Measurements from ENCODE around the gene TMEM80.
"Not testable (repeated sequence)": the region's sequence is repeated elsewhere in the genome, so short reads cannot be mapped to it uniquely, and the experiment has no call there.

The TMEM80 gene

GRCh38 chr11:680476-680875, 15.1 kb upstream of the TMEM80 start:
- DNase-seq, result no peak

GRCh38 chr11:680970-681369, 14.6 kb upstream of the TMEM80 start:
- DNase-seq, result no peak

DNA sequence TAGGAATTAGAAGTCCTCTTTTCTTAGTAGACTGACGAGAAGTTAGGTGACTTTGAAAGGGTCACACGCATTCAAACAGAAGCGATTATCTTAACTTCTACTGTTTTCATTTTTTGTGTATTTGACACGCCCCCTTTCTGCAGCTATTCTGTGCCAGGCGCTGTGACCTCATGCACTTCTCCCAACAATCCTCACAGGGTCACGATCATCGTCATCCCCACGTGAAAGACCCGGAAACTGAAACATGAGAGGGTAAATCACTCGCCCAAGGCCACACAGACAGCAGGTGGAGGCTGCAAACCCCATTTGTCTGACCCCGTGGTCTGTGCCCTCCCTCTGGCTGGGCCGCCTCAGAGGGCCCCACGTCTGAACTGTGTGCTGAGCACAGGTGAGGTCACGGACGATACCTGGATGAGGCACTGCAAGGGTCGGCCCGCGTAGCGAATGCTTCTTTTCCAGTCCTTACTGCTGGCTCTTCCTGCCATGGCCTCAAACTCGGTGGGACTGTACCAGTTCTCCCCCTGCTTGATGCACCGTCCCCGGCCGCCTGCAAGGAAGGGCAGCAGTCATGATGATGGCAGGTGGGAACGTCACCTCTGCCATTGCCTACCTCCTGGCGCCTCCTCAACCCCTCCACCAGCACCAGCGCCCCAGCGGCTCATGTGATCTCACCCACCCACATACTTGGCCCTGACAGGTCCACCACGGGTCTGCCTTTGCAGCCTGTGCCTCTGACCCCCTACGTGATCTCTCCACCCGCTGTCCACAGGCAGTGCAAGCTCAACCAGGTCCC, 9.0 kb upstream of the TMEM80 start:
- DNase-seq, result no peak

GRCh38 chr11:687751-688150, 7.9 kb upstream of the TMEM80 start:
- no peak for DNase-seq

GRCh38 chr11:688681-689080, 6.9 kb upstream of the TMEM80 start:
- no peak for DNase-seq

DNA sequence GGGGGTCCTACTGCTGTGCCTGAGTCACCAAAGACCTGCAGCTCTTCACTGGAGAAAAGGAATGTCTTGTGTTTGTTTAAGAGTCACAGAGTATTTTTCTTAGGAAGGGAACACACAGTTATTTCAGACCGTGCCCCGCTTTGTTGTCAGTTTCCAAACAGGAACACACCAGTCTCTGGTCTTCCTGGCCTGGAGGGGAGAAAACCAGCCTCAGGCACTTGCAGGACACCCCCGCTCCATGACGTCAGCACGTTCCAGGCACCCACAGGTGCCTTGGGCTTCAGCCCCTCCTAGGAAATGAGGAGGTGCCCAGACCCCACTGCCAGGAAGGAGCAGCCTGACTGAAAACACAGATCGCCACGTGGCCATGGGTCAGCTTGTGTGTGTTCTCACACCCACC, 6.0 kb upstream of the TMEM80 start:
- DNase-seq, result no peak

- DNase-seq, result not testable (repeated sequence)
Observed at GRCh38 chr11:690244-690643, 5.4 kb upstream of the TMEM80 start.

- no peak for DNase-seq
Observed at GRCh38 chr11:690738-691633, 4.6 kb upstream of the TMEM80 start.

- DNase-seq, result no peak
Observed at GRCh38 chr11:691710-692590, 3.7 kb upstream of the TMEM80 start.

DNA sequence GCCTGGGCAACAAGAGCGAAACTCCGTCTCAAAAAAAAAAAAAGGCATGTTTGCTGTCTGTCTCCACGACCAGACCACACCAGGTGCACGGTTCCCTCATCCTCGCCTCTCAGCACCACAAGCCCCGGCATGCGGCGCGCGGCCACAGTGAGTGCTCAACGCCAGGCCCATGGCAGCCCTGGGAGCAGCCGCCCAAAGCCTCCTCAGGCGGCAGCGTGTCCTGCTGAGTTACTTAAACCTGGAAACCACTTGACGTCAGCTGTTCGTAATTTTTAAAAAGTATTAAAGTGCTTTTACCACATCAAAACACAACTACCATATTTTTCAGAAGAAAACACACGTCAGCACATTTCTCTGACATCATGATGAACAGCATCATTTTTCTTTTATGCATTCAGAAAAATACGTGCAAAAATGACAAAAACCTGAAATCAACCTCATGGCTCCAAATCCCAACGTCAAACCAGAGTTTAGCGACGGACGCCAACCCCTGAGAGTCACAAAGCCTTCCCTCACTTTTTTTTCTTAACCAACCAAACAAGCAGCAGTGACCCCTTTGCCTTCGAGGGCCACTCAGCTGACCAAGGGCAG, 2.7 kb upstream of the TMEM80 start:
- DNase-seq, result no peak

DNA sequence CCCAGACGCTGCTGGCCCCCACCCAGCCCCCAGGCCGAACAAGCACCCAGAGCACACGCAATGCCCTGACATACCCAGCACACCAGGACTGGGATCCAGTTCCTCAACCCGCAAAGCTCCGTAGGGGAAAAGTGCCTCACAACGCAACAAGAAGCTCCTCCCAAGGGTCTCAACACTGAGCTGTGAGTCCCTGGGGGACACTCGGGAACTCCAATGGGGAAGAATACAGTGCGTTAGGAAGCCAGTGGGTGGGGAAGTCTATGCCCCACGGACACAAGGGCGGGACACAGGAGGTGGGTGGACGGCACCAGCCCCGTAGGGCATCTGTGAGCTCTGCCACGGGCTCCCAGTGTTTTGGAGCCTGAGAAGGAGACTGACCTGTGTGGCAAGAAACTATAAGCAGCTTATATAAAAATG, 2.2 kb upstream of the TMEM80 start:
- DNase-seq, result no peak

- DNase-seq, result no peak
Observed at GRCh38 chr11:693887-694562, 1.6 kb upstream of the TMEM80 start.

DNA sequence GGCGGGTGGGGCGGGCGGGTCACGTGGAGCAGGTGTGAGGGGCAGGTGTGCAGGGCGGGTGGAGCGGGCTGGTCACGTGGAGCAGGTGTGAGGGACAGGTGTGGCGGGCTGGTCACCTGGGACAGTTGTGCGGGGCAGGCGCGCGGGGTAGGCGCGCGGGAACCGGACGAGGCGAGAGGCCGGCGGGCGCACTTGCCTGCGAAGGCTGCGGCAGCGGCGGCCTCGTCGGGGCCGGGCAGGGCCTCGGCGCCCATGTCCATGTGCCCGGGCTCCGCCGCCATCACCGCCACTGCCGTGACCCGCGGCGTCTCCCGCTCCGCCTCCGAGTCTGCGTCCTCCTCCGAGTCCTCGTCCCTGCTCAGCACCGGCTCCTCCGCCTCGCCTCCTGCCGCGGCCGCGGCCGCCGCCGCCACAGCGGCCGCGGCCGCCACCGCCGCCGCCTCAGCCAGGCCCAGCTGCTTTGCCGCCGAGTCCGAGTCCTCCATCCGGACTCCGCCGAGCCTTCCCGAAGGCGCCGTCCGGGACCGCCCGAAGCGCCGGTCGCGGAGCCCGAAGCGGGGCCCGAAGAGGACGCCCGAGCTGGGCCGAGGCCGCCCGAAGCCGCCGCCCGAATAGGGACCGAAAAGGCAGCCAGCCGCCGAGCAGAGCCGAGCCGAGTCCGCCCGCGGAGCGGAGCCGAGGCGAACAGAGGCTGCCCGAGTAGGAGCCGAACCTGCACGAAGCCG, 891 bp upstream of the TMEM80 start, which contains the start of gene DEAF1:
TSS of gene DEAF1 (minus strand) at position 660 of the 725 bp plus-strand sequence. CDS start at position 485, 175 bp downstream.
- peak; percentile 54 for DNase-seq

GRCh38 chr11:695288-695537, 403 bp upstream of the TMEM80 start:
- no peak for DNase-seq

DNA sequence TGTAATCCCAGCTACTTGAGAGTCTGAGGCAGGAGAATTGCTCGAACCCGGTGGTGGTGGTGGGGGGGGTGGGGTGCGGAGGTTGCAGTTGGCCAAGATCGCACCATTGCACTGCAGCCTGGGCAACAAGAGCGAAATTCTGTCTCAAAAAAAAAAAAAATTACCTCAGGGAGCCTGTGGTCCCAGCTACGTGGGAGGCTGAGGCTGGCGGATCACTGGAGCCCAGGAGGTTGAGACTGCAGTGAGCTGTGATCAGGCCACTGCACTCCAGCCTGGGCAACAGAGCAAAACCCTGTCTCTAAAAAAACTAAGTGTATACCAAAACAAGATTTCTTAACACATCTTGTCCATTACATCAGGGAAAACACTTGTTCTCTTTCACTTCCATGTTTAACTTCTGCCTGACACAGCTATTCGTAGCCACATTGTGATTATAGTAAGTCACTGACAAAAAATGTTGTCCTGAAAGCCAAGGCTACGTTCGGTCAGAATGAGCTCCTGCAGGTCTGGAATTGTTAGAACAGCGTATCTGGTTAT, 1.4 kb downstream of the TMEM80 start:
- no peak for DNase-seq

DNA sequence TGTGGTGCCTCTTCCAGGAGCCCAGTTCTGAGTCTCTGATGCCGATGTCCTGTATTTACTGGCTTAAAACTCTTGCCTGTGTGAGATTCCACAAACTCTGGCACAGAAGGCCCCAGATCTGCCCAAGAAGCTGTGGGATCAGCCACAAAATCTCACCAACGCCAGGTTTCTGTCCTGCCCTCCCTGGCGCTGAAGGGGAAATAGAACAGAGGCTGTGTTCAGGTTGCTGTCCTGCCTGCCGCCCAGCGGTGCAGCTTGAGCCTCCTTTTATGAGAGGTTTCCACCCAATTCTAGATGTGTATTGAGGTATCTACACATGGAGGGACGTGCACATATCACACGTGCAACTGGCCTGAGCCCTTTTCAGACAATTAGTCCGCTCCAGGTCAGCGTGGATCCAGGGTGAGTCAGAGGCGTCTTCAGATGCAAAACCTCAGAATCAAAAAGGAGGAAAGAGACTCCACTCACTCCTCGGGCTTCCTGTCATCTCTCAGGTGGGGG, 2.2 kb downstream of the TMEM80 start:
- DNase-seq, result no peak

DNA sequence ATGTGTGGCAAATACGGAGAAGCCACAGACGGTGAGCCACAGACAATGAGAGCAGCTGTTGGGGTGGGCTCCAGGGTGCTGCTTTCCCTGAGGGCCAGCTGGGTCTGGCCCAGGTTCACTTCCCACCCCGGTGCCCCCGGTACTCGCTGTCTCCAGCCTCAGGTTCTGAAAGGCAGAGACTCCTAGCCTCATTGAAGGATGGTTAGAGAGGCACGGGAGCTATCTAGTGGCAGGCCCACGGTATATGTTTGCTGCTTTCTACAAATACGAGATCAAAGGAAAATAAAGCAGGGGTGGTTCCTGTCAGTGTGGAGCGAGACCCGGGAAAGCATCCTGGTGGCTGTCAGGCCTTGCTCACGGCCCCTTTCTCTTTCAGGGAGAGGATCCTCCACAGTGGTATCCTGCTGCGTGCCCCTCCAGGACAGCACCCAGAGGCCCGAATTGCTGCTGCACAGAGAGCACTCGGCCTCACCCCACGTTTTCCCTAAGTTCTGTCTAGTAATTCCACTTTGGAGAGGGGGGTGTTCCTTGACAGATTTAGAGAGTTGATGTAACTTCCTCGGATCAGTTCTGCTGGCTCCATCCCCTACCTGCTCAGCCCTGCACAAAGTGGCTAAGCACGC, 3.0 kb downstream of the TMEM80 start:
- no peak for DNase-seq

DNA sequence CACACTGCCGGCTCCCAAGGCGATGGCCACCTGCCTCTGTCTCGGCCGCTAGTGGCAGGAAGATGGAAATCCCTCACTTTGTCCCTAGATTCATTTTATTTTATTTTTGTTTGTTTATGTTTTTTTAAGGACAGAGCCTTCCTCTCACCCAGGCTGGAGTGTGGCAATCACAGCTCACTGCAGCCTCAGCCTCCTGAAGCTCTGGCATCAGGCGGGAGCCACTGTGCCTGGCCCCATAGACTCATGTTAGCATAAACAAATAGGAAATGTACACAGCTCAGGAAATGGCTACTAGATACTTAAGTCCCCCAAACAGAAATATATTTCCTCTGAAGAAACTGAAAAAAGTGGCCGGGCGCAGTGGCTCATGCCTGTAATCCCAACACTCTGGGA, 3.5 kb downstream of the TMEM80 start:
- no peak for DNase-seq

GRCh38 chr11:699753-700152, 4.1 kb downstream of the TMEM80 start:
- DNase-seq, result no peak

GRCh38 chr11:701741-702461, 6.3 kb downstream of the TMEM80 start:
- no peak for DNase-seq
